DMS79 treated with DMSO at 0.1 percent for 48 hours (cell line): Measurements from ENCODE around the gene STPG2.
"Not testable (repeated sequence)": the region's sequence is repeated elsewhere in the genome, so short reads cannot be mapped to it uniquely, and the experiment has no call there.

Source experiments
- DNase-seq: peaks from one replicate; lab custom pipeline; 2025; lab: John Stamatoyannopoulos, UW

STPG2 gene

DNA sequence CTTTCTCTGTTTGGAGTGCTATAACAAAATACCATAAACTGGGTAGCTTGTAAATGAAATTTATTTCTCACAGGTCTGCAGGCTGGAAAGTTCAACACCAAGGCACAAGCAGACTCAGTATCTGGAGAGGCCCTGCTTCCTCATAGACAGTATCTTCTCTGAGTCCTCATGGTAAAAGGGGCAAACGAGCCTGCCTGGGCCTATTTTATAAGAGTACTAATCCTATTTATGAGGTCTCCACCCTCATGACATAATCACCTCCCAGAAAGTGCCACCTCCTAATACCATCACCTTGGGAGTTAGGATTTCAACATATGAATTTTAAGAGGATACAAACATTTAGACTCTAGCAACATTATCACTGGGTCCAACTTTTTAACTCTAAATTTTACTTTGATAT, 200.3 kb downstream of the STPG2 start:
- no peak for DNase-seq

DNA sequence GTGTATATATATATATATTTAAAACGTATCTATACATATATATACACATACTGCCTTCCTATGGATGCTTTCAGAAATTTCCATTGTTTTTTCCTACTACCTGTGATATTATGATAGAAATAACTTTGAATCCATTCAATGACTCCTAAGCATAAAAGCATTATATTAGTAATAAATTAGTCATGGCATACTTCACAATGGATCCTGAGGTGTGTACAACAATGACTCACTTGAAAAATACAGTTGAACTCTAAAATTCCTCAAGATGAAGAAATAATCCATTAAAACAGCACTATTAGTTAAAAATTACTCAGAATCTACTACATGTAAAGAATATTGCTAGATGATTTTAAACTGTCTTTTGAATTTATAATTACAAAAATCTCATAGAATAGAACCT, 201.1 kb downstream of the STPG2 start:
- no peak for DNase-seq

GRCh38 chr4:97938141-97938540, 205.1 kb downstream of the STPG2 start:
- no peak for DNase-seq

DNA sequence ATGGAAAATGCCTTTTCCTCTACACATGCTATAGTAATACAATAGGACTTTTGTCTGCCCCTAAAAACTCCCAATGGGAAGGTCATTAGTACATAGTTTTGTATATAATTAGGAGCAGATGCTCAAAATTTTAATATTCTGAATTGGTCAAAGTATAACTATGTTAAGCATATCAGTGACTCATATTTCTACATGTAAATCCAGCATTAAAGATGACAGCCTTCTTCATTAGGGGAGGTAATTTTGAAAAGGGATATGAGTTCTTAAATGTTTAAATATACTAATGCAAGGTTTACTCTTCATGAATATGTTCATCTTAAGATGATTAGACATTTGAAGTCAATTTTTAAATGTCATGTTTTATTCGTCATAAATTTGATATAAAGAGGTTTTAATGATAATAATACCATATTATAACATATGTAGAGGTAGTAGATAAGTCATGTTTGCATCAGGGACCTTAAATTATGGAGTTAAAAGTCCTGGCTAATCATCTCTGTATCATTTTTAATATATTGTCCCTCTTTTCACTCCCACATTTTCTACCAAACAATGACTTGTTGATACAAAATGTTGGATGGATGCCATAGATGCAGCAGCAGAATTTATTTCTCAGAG, 218.8 kb downstream of the STPG2 start:
- DNase-seq = no peak

DNA sequence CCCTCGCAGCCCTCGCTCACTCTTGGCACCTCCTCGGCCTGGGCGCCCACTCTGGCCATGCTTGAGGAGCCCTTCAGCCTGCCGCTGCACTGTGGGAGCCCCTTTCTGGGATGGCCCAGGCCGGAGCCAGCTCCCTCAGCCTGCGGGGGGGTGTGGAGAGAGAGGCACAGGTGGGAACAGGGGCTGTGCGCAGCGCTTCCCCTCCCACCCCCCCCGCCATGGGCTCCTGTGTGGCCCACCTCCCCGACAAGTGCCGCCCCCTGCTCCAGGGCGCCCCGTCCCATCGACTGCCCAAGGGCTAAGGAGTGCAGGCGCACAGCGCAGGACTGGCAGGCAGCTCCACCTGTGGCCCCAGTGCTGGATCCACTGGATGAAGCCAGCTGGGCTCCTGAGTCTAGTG, 220.2 kb downstream of the STPG2 start:
- no peak for DNase-seq

- DNase-seq = no peak
Measured at GRCh38 chr4:97917115-97917514, 226.2 kb downstream of the STPG2 start.

DNA sequence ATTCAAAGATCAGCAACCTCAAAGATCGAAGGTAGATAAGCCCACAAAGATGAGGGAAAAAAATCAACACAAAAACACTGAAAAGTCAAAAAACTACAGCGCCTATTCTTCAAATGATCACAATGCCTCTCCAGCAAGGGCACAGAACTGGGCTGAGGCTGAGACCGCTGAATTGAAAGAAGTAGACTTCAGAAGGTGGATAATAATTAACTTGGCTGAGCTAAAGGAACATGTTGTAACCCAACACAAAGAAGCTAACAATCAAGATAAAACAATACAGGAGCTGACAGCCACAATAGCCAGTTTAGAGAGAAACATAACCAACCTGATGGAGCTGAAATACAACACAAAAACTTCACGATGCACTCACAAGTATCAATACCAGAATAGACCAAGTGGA, 231.1 kb downstream of the STPG2 start:
- no peak for DNase-seq

GRCh38 chr4:97911236-97911906, 231.9 kb downstream of the STPG2 start:
- DNase-seq = no peak

DNA sequence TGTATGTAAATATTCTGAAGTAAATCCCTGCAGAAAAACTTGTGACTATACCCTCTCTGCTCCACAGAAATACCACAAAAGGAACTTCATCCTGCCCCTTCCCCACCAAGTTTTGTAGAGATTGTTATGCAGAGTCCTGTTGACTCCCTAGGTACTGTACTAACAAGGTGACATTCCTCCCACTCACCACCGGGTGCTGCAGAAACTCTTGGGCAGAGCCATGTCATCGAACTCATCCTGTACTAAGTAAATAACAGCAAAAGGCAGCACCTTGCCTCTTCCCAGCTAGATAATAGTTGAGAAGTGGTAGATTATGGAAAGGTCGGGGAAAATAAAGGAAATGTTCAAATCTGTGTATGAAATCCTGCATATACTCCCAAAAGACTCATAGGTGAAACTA, 233.3 kb downstream of the STPG2 start:
- no peak for DNase-seq

DNA sequence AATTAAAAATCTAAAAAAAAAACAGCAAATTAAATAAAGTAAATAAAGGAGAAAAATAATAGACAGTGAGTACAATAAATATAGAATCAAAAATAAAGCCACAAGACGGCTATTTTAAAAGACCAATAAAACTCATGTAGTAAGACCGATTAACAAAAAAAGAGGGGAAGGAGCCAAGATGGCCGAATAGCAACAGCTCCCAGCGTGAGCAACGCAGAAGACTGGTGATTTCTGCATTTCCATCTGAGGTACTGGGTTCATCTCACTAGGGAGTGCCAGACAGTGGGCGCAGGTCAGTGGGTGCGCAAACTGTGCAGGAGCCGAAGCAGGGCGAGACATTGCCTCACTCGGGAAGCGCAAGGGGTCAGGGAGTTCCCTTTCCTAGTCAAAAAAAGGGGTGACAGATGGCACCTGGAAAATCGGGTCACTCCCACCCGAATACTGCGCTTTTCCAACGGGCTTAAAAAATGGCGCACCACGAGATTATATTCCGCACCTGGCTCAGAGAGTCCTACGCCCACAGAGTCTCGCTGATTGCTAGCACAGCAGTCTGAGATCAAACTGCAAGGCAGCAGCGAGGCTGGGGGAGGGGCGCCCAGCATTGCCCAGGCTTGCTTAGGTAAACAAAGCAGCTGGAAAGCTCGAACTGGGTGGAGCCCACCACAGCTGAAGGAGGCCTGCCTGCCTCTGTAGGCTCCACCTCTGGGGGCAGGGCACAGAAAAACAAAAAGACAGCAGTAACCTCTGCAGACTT, 239.7 kb downstream of the STPG2 start:
- DNase-seq = not testable (repeated sequence)

- no peak for DNase-seq
Measured at GRCh38 chr4:97900229-97900628, 243.0 kb downstream of the STPG2 start.

DNA sequence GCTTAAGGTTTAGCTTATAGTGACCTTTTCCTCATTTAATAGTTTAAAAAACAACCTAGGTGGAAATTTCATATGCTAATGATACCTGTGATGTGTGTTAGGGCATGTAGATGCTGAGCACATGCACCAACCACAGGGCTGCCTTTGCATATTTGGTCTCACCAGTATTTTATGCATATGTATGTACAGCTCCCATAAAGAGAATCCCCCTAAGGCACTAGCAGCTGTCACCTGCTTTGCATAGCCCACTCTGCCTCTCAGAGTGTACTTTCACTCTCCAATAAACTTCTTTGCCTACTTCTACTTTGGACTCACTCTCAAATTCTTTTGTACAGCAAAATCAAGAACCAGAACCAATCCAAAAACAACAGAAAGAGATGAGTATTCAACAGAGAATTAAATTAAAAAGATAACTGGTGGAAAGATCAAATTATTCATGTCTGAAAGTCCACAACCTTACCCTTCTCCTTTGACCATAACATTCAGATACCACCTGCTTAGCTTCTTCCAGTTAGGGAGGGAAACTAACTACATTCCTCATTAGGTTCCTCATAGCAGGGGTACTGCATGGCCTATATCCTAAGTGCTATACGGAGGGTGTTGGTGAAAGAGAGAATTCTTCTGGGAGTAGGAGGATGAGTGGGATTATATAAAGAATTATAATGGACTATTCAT, 250.5 kb downstream of the STPG2 start:
- DNase-seq = no peak

- DNase-seq = no peak
Measured at GRCh38 chr4:97879942-97880341, 263.3 kb downstream of the STPG2 start.

DNA sequence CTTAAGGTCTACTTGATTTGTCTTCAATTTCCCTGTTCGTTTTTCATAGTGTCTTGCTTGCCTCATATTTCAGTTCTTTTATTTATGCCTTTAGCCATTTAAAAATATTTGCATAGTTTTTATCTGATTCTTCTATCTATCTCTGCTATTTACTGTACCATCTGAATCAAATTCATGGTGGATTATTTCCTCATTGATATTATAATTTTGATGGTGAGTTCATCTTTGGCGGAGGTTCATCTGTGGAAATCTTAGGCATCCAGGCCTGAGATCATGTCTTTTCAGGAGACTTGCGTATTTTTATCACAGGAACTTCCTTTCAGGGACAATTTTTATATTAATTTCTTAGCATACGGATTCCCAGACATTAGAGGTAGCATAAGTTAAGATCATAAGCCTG, 275.2 kb downstream of the STPG2 start:
- DNase-seq = no peak

GRCh38 chr4:97867557-97868091, 275.7 kb downstream of the STPG2 start:
- DNase-seq = no peak

DNA sequence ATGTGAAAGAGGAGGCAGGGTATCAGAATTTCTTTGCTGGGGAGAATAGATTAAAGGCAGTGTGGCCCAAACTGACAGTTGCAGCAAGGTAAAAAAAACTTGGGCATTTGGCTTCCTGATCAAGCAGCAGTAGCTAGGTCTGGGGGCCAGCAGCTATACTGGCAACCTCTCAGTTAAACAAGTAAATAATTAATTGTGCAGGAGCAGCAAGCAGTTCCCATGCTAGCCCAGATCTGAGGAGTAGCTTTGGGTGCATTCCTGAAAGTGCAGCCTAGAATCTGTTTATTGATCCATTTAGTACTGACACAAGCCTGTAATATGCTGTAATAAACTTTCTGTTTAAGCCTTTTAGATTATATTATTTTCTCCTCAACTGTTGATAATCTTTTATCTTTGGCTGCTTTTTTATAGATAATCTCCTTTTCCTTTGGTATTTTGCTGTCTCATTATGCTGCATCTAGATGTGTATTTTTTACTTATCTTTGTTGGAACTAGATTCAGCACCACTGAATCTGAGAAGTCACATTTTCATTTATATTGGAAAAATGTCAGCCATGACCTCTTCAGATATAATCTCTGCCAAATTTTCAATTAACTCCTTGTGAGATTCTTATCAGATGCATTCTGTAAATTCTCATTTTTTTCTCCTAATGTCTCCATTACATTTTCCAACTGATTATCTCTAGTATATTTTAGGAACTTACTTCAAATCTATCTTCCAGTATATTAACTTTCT, 276.3 kb downstream of the STPG2 start:
- no peak for DNase-seq

- no peak for DNase-seq
Measured at GRCh38 chr4:97851115-97851514, 292.2 kb downstream of the STPG2 start.

GRCh38 chr4:97845758-97846157, 297.5 kb downstream of the STPG2 start:
- DNase-seq = no peak

- DNase-seq = no peak
Measured at GRCh38 chr4:97841512-97841911, 301.8 kb downstream of the STPG2 start.

GRCh38 chr4:97836662-97837061, 306.6 kb downstream of the STPG2 start:
- DNase-seq = no peak

DNA sequence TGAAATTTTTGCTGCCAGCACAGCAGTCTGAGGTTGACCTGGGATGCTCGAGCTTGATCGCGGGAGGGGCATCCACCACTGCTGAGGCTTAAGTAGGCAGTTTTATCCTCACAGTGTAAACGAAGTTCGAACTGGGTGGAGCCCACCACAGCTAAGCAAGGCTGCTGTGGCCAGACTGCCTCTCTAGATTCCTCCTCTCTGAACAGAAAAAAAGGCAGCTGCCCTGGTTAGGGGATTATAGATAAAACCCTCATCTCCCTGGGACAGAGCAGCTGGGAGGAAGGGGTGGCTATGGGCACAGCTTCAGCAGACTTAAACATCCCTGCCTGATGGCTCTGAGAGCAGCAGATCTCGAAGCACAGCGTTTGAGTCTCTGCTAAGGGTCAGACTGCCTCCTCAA, 314.6 kb downstream of the STPG2 start:
- DNase-seq = no peak

DNA sequence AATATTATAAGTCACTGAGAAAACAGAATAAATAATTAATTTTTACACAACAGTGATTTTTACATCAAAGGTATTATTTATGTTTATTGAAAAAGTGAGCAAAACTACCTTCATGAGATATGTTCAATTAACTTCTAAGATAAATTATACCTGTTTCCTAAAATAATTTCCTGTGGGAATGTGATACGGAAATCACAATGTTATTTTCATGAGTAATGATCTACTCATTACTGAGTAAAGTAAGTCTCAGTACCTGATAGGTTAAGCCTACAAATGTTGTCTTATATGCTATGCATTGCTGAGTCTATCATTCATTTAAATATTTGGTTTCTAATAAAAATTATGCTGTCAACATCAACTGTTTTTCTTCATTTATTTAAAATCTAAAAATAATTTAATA, 324.0 kb downstream of the STPG2 start:
- no peak for DNase-seq
